CD4-positive, alpha-beta T cell treated with Interleukin-15 for 1 hour (primary cell): ENCODE data around the gene SMYD5.

ENCODE experiments used
- DNase-seq: peaks from one replicate; pipeline ENCODE4 v3.0.0-alpha.2; 2020

SMYD5 gene

DNA sequence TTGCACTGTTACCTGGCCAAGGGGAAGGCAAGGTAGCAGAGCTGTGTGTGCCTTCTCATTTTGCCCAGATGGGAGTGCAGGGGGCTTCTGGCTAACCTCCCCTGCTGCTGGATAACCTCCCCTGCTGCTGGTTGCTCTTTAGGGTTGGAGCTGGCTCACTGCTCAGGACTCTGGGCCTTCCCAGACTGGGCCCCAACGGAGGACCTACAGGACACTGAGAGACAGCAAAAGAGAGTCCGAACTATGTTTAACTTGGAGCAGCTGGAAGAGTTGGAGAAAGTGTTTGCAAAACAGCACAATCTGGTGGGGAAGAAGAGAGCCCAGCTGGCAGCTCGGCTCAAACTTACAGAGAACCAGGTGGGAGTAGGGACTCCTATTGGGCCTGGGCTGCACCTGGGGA lies 5.8 kb upstream of the SMYD5 start:
- no peak for DNase-seq

DNA sequence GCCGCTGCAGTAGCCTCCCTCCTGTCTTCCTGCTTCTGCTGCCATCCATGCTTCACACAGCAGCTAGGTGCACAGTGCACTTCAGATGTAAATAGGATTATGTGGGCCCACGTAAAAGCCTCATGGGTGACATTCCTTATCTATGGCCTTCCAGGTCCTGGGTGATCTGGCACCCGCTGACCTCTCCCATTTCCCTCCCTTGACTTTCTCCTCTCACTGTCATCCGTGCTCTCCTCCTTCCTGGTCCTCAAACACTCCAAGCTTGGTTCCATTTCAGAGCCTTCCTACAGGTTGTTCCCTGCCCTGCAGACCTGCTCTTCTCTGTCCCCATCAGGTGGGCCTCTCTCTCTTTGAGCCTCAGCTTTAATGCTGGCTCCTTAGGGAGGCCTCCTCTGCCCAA lies 4.0 kb upstream of the SMYD5 start:
- no peak for DNase-seq

DNA sequence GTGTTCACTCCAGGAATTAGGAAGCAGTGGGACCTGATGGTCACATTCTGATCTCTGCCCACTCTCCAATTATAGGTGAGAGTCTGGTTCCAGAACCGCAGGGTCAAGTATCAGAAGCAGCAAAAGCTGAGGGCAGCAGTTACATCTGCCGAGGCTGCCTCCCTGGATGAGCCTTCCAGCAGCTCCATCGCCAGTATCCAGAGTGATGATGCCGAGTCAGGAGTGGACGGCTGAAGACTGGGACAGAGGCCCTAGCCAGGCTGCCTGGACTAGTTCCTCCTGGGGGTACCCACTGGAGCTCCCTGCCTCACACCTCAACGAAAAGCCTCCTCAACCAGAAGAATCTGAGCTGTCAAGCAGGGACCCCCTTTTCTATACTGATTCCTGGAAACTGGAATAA lies 3.3 kb upstream of the SMYD5 start:
- DNase-seq: no peak

- DNase-seq: no peak
Observed at GRCh38 chr2:73212098-73212447, 2.0 kb upstream of the SMYD5 start.

DNA sequence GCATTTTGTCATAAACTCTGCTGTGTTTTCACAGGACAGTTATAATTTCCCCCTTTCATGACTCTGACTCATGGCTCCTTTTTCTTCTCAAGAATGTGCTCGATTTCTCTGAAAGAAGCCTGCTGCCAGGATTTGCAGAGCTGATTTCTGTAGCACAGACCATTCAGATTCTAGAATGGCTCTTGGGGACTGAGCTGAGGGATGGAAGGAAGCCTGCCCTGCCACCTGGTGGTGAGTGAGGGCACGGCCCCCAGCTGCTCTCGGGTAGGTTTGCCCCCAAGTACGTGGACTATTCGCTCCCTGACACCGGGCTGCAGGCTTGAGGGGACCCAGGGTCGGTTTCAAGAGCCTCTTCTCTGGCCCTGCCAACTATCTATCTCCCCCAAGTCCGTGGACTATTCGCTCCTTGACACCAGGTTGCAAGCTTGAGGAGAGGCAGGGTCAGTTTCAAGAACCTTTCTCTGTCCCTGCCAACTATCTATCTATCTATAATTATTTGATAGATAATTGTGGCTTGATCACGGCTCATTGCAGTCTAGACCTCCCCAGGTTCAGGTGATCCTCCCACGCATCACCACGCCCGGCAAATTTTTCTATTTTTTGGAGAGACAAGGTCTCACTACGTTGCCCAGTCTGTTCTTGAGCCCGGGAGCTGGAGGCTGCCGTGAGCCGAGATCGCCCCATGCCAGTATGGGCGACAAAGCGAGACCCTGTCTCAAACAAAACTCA lies 1.4 kb upstream of the SMYD5 start:
- peak; percentile 66 for DNase-seq

GRCh38 chr2:73215254-73215653 lies 1.2 kb downstream of the SMYD5 start:
- no peak for DNase-seq

DNA sequence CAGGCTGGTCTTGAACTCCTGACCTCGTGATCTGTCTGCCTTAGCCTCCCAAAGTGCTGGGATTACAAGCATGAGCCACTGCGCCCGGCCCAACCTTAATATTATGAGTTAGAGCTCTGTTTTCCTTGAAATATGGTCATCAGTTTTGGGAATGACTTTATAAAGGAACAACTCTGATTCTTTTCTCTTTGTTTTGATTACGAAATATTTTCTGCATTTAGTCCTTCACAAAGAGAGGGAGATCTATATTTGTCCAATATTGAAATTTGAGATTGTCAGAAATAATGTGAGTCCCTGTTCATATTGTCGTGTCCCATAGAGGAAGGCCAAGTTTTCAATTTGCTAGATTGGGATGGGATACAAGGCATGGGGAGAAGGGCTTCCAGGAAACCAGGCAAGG lies 3.1 kb downstream of the SMYD5 start:
- DNase-seq: no peak

DNA sequence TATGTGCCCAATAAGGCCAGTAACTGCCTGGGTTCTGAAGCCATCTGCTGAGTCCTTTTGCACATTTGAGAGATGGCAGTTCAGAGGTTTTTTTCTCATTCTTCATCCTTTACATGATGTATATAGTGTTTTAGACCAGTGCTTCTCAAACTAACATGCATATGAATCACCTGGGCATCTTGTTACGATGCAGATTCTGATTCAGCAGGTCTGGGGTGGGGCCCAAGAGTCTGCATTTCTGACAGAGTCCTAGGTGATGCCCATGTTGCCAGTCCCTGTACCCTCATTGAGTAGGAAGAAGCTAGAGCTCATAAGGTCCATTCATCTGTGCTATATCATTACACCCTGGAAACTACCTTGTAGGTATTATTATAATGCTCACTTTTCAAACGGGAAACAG lies 3.8 kb downstream of the SMYD5 start:
- DNase-seq: no peak

- no peak for DNase-seq
Observed at GRCh38 chr2:73218298-73218697, 4.3 kb downstream of the SMYD5 start.

DNA sequence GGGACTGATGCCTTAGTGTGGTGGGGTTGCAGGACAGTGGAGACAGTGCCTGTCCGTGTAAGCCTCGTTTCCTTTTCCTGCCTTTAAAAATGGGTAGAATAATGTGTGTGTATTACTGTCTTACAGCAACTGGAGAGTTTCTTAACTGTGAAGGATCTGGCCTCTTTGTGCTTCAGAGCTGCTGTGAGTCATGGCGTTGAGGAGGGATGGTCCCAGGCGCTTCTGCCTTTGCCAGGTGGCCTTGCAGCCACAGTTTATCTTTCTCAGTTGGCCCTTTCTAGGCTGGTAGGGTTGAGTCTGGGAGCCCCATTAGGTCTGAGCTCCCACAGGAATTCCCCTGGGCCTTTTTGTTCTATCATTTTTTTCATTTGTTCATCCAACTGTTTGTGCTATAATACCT lies 9.8 kb downstream of the SMYD5 start:
- no peak for DNase-seq

DNA sequence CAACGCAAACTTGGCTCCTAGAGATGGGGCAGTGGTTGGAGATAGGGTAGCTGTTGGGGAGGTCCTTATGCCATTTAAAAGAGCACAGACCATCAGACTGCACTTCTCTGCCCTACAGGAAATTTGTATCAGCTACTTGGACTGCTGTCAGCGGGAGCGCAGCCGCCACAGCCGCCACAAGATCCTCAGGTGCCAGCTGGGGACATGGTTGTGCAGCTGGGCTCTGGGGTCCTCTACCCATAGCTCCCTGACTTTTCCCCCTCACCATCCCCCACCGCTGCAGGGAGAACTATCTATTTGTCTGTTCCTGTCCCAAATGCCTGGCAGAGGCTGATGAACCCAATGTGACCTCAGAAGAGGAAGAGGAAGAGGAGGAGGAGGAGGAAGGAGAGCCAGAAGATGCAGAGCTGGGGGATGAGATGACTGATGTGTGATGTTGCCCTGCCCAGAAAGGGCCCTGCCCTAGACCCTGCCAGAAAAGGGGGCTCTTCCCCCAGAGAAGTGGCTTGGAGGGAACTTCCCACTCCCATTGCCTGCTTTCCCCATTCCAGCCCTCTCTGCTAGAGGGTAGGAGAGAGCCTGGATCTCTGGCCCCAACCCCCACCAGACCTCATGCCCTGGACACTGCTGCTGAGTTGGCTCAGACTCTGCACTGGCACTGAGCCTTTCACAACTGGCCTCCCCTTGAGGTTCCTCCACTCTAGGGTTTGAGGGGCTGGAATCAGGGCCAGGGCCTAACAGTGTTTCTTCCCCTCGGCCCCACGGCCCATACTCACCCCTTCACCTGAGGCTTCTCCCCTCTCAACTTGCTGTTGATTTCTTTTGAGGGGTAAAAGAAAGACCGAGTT lies 11.7 kb downstream of the SMYD5 start:
- no peak for DNase-seq

DNA sequence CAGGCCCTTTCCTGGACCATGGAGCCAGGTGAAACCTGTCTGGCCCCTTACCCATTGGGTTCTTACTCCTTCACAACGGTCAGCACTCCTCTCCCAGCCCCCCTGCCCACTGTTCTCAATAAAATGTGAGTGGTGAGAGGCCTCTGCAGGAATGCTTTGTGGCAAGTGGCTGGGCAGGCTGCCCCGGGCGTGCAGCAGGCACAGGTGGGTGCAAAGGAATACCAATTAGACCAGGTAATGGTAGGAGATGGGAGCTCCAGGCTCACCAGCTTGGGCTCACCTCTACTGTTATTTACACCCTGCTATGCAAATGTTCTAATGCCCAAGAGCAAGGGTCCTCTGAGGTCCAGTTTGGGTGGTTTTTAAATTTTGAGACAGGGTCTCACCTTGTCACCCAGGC lies 13.0 kb downstream of the SMYD5 start:
- DNase-seq: no peak

- DNase-seq: no peak
Observed at GRCh38 chr2:73228631-73229030, 14.6 kb downstream of the SMYD5 start.

GRCh38 chr2:73232403-73233153 lies 18.5 kb downstream of the SMYD5 start:
- DNase-seq: peak; percentile 20

DNA sequence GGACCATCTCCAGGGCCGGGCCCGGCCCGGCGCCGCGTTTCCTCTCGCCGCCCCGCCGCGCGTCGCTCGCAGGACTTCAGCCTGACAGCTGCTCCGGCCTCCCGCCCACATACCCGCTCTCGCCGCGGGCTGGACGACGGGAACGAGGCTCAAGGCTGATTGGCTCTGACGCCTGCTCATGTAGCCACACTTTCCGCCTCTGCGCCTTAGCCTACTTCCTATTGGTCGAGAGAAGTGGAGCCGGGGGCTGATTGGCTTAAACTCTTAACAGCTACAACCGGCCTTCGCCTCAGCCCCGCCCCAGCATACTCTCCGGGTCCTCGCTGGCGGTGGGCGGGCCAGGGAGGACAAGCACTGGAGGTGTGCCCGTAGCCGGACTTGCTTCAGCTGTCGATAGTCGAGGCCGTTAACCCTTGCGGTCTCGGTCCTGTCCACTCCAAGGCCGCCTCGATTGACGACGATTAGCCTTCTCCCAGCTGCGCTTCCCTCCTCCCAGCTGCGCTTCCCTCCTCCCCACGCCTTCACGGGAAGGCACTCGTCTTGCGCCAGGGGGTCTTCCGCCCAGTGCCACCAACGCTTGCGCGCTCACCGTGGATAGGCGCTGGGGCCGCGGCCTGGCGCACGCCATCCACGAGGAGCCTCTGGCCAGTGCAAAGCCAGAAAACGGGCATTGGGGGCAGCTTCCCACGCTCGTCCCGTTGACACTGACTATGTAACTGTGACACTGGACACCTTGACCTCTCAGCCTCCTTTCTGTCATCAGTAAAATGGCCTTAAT lies 19.3 kb downstream of the SMYD5 start, which contains the start of gene PRADC1:
TSS of gene PRADC1 (minus strand) at position 86 of the 778 bp plus-strand sequence. CDS start at position 7, 79 bp downstream.
- peak; percentile 97 for DNase-seq

DNA sequence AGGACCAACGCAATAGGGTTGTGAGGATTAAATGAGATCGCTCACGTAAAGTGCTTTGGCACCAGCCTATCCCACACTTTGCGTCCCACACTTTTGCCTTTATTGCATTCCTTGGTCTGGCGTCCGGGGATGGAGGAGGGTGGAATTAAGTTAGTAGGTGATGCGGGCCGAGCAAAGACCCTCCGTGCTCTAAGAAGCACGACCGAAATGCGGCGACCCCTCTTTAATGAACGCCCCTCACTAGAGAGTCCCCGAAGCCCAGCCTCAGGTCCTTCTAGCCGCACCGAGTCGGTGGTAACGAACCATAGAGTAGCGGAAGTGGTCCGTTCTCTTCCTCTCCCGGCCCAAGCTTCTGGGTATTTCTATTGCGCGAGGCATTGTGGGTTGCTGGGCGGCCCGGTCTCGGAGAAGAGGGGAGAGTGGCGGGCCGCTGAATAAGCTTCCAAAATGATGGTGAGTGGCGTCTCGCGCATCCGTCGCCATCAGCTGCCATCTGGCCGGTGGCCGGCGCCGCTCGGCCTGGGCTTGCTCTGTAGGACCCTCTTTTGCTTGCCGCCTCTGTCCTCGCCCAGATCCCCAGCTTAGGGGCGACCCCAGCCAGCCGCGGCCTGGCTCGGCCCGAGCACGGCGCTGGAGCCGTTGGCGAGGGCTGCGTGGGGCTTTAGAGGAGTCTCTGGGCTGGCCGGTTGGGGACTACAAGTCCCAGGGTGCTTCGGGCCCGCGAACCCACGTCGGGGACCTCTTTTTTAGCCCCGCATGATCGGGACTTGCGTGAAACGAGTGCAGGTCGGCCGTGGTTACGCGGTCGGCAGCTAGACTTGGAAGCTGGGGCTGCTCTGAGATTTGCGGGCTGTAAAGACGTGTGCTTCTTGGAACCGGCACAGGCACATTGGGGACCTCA lies 20.1 kb downstream of the SMYD5 start, which contains the start of gene CCT7:
TSS of gene CCT7 (plus strand) at position 377 of the 901 bp plus-strand sequence. CDS start at position 448, 71 bp downstream.
- DNase-seq: peak; percentile 90

DNA sequence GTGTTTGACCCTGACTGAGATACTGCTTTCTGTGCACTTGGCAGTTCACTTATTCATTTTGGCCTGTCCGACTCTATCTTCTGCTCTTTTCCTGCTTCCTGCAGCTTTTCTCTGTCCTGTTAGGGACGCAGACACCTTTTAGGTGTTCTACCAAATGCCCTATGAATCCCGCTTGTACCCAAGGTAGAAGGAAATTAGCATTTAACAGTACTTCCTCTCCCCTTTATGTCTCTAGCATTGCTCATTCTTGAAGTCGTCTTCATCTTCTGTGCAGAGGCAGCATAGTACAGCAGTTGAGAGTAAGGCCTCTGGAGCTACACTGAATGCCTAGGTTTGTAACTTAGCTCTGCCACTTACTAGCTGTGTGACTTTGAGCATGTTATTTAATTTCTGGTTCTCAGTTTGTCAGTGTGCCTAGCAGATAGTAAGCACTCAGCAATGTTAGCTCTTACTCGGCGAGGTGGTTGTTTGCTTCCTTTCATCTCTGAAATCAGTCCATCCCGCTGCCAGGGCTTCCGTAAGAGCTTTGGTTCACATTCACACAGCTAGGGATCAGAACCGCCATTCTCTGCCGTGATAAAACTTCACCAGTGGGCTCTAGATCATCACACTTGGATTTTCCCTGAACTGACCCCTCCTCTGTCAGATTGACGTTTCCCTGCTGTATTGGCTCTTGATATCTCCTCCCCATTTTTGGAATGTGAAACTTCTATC lies 21.4 kb downstream of the SMYD5 start:
- no peak for DNase-seq

- no peak for DNase-seq
Observed at GRCh38 chr2:73237168-73237567, 23.1 kb downstream of the SMYD5 start.

DNA sequence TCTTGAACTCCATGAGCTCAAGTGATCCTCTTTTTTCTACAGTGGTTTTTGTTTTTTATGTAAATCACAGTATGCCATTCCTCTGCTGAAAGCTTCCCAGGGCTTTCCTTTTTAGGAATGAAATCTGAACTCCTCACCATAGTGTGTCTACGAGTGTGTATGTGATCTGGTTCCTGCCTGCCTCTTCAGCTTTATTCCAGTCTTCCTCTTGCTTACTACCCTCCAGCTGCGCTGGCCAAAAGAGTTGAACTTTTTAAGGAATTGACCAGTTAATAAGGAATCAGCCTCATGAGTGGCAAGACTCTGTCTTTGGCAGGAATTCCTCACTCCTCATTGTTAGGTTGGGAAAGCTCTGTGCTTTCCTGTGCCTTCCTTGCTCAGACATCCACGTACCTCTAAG lies 24.1 kb downstream of the SMYD5 start:
- DNase-seq: no peak

DNA sequence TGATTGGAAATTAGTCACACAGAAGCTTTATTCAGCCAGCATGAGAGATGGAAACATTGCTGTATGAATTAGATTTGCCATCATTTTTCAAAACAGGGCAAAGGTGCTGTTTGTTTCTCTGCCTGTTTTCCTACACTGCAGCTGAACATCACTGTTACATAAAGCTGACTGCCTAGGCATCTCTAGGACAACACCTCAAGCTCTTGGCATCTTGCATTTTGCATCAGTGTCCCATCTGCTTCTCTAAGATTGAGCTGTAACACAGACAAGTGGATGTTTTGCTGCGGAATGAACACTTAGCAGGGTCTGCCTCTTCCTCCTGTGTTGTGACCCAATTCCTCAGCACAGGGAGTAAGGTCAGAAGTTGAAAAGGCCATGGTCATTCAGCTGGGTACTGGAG lies 24.9 kb downstream of the SMYD5 start:
- no peak for DNase-seq

GRCh38 chr2:73239776-73240175 lies 25.7 kb downstream of the SMYD5 start:
- DNase-seq: no peak
